GM23248 (cell line): ENCODE measurements around the gene ZSCAN25. TPM values are rescaled to one million over a fixed set of nuclear protein-coding genes. Genes with fewer than 3 reads are reported as not detected.
"Not testable (repeated sequence)": the region's sequence is repeated elsewhere in the genome, so short reads cannot be mapped to it uniquely, and the experiment has no call there.

Experiments used
- DNase-seq: peaks from one replicate; pipeline ENCODE4 v3.0.0-alpha.2; 2015
- H2AFZ ChIP-seq: fragments of 200-600 bp; sonication (generic); 2 replicates; pipeline ENCODE4 v1.6.1; 2016; ENCODE audit warnings: antibody characterized with exemption
- H3F3A ChIP-seq: fragments of 200-600 bp; sonication (generic); 2 replicates; pipeline ENCODE4 v1.6.1; 2016; ENCODE audit warnings: mild to moderate bottlenecking, antibody characterized with exemption, mixed run types; ENCODE audit not compliant: insufficient read depth
- H3K27ac ChIP-seq: fragments of 200-600 bp; sonication (generic); 2 replicates; pipeline ENCODE4 v1.5.1; 2016; ENCODE audit warnings: mild to moderate bottlenecking
- H3K27me3 ChIP-seq: fragments of 200-600 bp; sonication (generic); replicated peaks from 2 replicates; pipeline ENCODE4 v1.6.1; 2016; ENCODE audit warnings: mild to moderate bottlenecking; ENCODE audit not compliant: insufficient read depth
- H3K36me3 ChIP-seq: fragments of 200-600 bp; sonication (generic); 2 replicates; pipeline ENCODE4 v1.6.1; 2016; ENCODE audit warnings: low read depth, mild to moderate bottlenecking
- H3K4me1 ChIP-seq: fragments of 200-600 bp; sonication (generic); 2 replicates; pipeline ENCODE4 v1.6.1; 2016; ENCODE audit warnings: mild to moderate bottlenecking; ENCODE audit not compliant: insufficient read depth
- H3K4me2 ChIP-seq: fragments of 200-600 bp; sonication (generic); one replicate; pipeline ENCODE4 v1.6.1; 2016; ENCODE audit warnings: mild to moderate bottlenecking; ENCODE audit not compliant: unreplicated experiment
- H3K4me3 ChIP-seq: fragments of 200-600 bp; sonication (generic); 2 replicates; pipeline ENCODE4 v1.5.1; 2016; ENCODE audit warnings: mild to moderate bottlenecking
- H3K79me2 ChIP-seq: fragments of 200-600 bp; sonication (generic); 2 replicates; pipeline ENCODE4 v1.6.1; 2016; ENCODE audit warnings: mild to moderate bottlenecking; ENCODE audit not compliant: insufficient read depth
- H3K9ac ChIP-seq: fragments of 200-600 bp; sonication (generic); 2 replicates; pipeline ENCODE4 v1.6.1; 2016; ENCODE audit warnings: mild to moderate bottlenecking
- H3K9me2 ChIP-seq: fragments of 200-600 bp; sonication (generic); 2 replicates; pipeline ENCODE4 v1.6.1; 2016; ENCODE audit warnings: mixed run types, mild to moderate bottlenecking, moderate library complexity; ENCODE audit not compliant: insufficient read depth
- H3K9me3 ChIP-seq: fragments of 200-600 bp; sonication (generic); one replicate; pipeline ENCODE4 v1.6.1; 2017; ENCODE audit warnings: low read depth
- H4K20me1 ChIP-seq: fragments of 200-600 bp; sonication (generic); 2 replicates; pipeline ENCODE4 v1.6.0; 2016; ENCODE audit not compliant: insufficient read depth
- EZH2 ChIP-seq: fragments of 200-600 bp; sonication (generic); IDR thresholded peaks from 2 replicates; pipeline ENCODE4 v1.6.1; 2018; ENCODE audit warnings: antibody characterized with exemption, mild to moderate bottlenecking; ENCODE audit not compliant: insufficient read depth, poor library complexity, severe bottlenecking
- EZH2phosphoT487 ChIP-seq: fragments of 200-600 bp; sonication (generic); IDR thresholded peaks from 2 replicates; pipeline ENCODE4 v1.6.1; 2018; ENCODE audit warnings: antibody characterized with exemption, moderate library complexity, mild to moderate bottlenecking, low read depth; ENCODE audit not compliant: insufficient read depth
- WGBS, 2 experiments: methylation state at CpG; one replicate each; pipeline ENCODE4 v1.1.6; 2015 to 2017; ENCODE audit warnings: low lambda C conversion rate in 2 of 2, low coverage in 1 of 2; ENCODE audit errors: missing lambda C conversion rate in 2 of 2; 5-methylcytosine and 5-hydroxymethylcytosine counted together
- in situ Hi-C: fragments of 300-500 bp; cut with MboI; formaldehyde crosslinking; loops from 2 replicates; pipeline ENCODE4 v1.15.0; 2020
- polyA plus RNA-seq: library from polyadenylated mRNA; unstranded; fragments of >200 nt; fragmentation: Nextera tagmentation; extraction: Ambion mirVana; gene quantifications from 2 replicates; pipeline ENCODE4 v1.2.1, GENCODE V29; 2016
- total RNA-seq: library from RNA; depleted of rRNA; stranded (reverse); fragments of >200 nt; shearing (Covaris generic); gene quantifications from 2 replicates; pipeline ENCODE4 v1.2.3, GENCODE V29; 2014

The ZSCAN25 gene
- total and polyA plus RNA-seq, 2 experiments from 2014 or later, result 6.5 to 7.2 TPM

- no peak overlapping the region for H3K4me2 ChIP-seq
- no peak overlapping the region for H3K4me3 ChIP-seq
- H3K9me2 ChIP-seq, result no peaks in the 10 kb centered on the region
- no peaks in the 10 kb centered on the region for H3K36me3 ChIP-seq
- H3K9ac ChIP-seq, result no peak overlapping the region
- H3F3A ChIP-seq, result no peaks in the 10 kb centered on the region
- no peaks in the 10 kb centered on the region for H4K20me1 ChIP-seq
- no peaks in the 10 kb centered on the region for H3K79me2 ChIP-seq
- in situ Hi-C loops, result no loop called here
- no peak overlapping the region for H2AFZ ChIP-seq
- no peaks in the 10 kb centered on the region for H3K9me3 ChIP-seq
- no peaks in the 10 kb centered on the region for H3K4me1 ChIP-seq
- H3K27me3 ChIP-seq, result no peaks in the 10 kb centered on the region
- DNase-seq, result no peak
- TF ChIP-seq EZH2phosphoT487 (no peak), EZH2 (no peak)
- 98 to 100% methylated on average over 2 of the region's 2 CpGs for WGBS, 2 experiments
- H3K27ac ChIP-seq, result no peak overlapping the region
Observed at GRCh38 chr7:99651290-99651689, 34.5 kb downstream of the ZSCAN25 start.

GRCh38 chr7:99652671-99653070 lies 35.9 kb downstream of the ZSCAN25 start:
- TF ChIP-seq EZH2, result no peak
- no peak for TF ChIP-seq EZH2phosphoT487
- in situ Hi-C loops, result no loop called here
- no peaks in the 10 kb centered on the region for H3K79me2 ChIP-seq
- no peaks in the 10 kb centered on the region for H3K27me3 ChIP-seq
- no peaks in the 10 kb centered on the region for H3K9me3 ChIP-seq
- H3K4me1 ChIP-seq, result no peaks in the 10 kb centered on the region
- H2AFZ ChIP-seq, result no peak overlapping the region
- H3K36me3 ChIP-seq, result no peaks in the 10 kb centered on the region
- H3K4me2 ChIP-seq, result no peak overlapping the region
- DNase-seq, result no peak
- 89 to 95% methylated on average over 2 of the region's 2 CpGs for WGBS, 2 experiments
- no peak overlapping the region for H3K27ac ChIP-seq
- H3K9me2 ChIP-seq, result no peaks in the 10 kb centered on the region
- no peak overlapping the region for H3K4me3 ChIP-seq
- no peaks in the 10 kb centered on the region for H3F3A ChIP-seq
- H3K9ac ChIP-seq, result no peak overlapping the region
- H4K20me1 ChIP-seq, result no peaks in the 10 kb centered on the region

- H3K27me3 ChIP-seq, H3K4me1 ChIP-seq, H3K4me3 ChIP-seq, H2AFZ ChIP-seq, H3K9me2 ChIP-seq, H3K79me2 ChIP-seq, in situ Hi-C loops, H4K20me1 ChIP-seq, H3K27ac ChIP-seq, DNase-seq, H3K9me3 ChIP-seq, H3F3A ChIP-seq, H3K4me2 ChIP-seq, H3K36me3 ChIP-seq, H3K9ac ChIP-seq: not testable (repeated sequence)
- WGBS, 2 experiments, result 91 to 93% methylated on average over 4 of the region's 4 CpGs
Observed at GRCh38 chr7:99653269-99653668, 36.5 kb downstream of the ZSCAN25 start.

- in situ Hi-C loops, result no loop called here
- 93 to 98% methylated on average over 3 of the region's 3 CpGs for WGBS, 2 experiments
Observed at GRCh38 chr7:99653754-99654153, 37.0 kb downstream of the ZSCAN25 start.

GRCh38 chr7:99654626-99655025 lies 37.9 kb downstream of the ZSCAN25 start:
- H2AFZ ChIP-seq, H3K4me2 ChIP-seq, H3K36me3 ChIP-seq, H3K79me2 ChIP-seq, H3K27me3 ChIP-seq, H3K4me3 ChIP-seq, H3K9ac ChIP-seq, H3K9me3 ChIP-seq, H3K27ac ChIP-seq, DNase-seq, H3K4me1 ChIP-seq, H4K20me1 ChIP-seq, H3F3A ChIP-seq, H3K9me2 ChIP-seq, in situ Hi-C loops: not testable (repeated sequence)
- WGBS, 2 experiments, result 88 to 97% methylated on average over 3 of the region's 3 CpGs

More at GRCh38 chr7:99653754-99654153, 37.0 kb downstream of the ZSCAN25 start:
- H3K9me3 ChIP-seq, result no peaks in the 10 kb centered on the region
- no peaks in the 10 kb centered on the region for H3K9me2 ChIP-seq
- H4K20me1 ChIP-seq, result no peaks in the 10 kb centered on the region
- no peak for TF ChIP-seq EZH2
- TF ChIP-seq EZH2phosphoT487, result no peak
- no peak for DNase-seq
- no peak overlapping the region for H3K4me2 ChIP-seq
- H3K4me3 ChIP-seq, result no peak overlapping the region
- H2AFZ ChIP-seq, result no peak overlapping the region
- H3K4me1 ChIP-seq, result no peaks in the 10 kb centered on the region
- no peaks in the 10 kb centered on the region for H3K27me3 ChIP-seq
- H3K27ac ChIP-seq, result no peak overlapping the region
- H3K36me3 ChIP-seq, result no peaks in the 10 kb centered on the region
- no peaks in the 10 kb centered on the region for H3K79me2 ChIP-seq
- no peak overlapping the region for H3K9ac ChIP-seq
- no peaks in the 10 kb centered on the region for H3F3A ChIP-seq

GRCh38 chr7:99657879-99658278 lies 41.1 kb downstream of the ZSCAN25 start:
- H3K27ac ChIP-seq, H4K20me1 ChIP-seq: not testable (repeated sequence)
- 69 to 75% methylated on average over 5 of the region's 5 CpGs for WGBS, 2 experiments

More at GRCh38 chr7:99657879-99658278, 41.1 kb downstream of the ZSCAN25 start:
- in situ Hi-C loops, H3K9me2 ChIP-seq, H3K36me3 ChIP-seq, H3F3A ChIP-seq, H3K4me2 ChIP-seq, H3K79me2 ChIP-seq, DNase-seq, H3K4me3 ChIP-seq, H2AFZ ChIP-seq, H3K4me1 ChIP-seq, H3K27me3 ChIP-seq, H3K9ac ChIP-seq, H3K9me3 ChIP-seq: not testable (repeated sequence)
